Measurements from ENCODE around the gene PRPSAP1.

Gene PRPSAP1

DNA sequence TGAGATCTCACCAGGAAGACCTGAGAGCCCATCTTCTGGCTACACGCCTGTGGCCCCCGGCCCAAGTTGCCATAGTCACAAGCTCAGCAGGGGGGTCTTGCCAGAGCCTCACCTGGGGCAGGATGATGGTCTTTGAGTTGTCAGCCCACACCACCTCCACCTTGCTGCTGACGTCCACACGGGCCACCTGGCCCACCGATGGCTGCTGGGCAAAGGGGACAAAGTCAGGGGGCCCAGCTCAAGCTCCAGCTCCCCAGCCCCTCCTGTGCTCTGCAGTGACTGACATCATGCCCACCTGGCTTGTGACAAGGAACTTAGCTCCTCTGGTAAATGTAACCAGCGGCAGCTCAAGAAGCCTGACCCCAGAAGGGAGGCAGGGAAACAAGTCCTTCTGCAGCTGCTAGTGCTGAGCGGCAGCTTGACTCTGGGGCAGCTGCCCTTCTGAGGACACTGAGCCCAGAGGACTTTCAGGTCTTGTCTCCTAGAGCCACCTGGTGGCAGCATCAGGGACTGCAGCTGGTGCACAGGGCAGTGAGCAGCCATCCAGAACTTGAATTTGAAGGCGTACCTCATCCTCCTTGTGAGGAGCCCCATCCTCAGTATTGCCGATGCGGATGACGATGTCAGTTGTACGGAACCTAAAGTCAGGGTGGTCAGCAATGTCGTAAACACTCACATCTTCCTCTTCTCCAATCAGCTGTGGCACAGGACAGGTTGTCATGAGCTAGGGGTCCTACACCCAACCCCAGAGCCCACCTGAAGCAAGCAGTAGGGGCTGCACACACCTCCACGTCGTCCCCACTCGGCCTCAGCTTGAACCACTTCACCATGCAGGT is 44.2 kb upstream of the PRPSAP1 start:
- TF ChIP-seq, protein P1, sequence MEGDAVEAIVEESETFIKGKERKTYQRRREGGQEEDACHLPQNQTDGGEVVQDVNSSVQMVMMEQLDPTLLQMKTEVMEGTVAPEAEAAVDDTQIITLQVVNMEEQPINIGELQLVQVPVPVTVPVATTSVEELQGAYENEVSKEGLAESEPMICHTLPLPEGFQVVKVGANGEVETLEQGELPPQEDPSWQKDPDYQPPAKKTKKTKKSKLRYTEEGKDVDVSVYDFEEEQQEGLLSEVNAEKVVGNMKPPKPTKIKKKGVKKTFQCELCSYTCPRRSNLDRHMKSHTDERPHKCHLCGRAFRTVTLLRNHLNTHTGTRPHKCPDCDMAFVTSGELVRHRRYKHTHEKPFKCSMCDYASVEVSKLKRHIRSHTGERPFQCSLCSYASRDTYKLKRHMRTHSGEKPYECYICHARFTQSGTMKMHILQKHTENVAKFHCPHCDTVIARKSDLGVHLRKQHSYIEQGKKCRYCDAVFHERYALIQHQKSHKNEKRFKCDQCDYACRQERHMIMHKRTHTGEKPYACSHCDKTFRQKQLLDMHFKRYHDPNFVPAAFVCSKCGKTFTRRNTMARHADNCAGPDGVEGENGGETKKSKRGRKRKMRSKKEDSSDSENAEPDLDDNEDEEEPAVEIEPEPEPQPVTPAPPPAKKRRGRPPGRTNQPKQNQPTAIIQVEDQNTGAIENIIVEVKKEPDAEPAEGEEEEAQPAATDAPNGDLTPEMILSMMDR (IDR thresholded peaks at IDR 0.05): peak; percentile 97
- no peaks in the 10 kb centered on the region for H3K27me3 Mint-ChIP-seq (ENCODE audit: low read depth, poor library complexity)
- H3K36me3 Mint-ChIP-seq (ENCODE audit: low read depth): peaks cover 62% of the 10 kb centered on the region
- peak; percentile 95 for DNase-seq
- H3K9me3 Mint-ChIP-seq: no peaks in the 10 kb centered on the region
- peaks cover 25% of the 10 kb centered on the region for H3K4me1 Mint-ChIP-seq
- H3K4me3 Mint-ChIP-seq: no peak overlapping the region
- H3K27ac Mint-ChIP-seq: peak overlapping the region; percentile 91

DNA sequence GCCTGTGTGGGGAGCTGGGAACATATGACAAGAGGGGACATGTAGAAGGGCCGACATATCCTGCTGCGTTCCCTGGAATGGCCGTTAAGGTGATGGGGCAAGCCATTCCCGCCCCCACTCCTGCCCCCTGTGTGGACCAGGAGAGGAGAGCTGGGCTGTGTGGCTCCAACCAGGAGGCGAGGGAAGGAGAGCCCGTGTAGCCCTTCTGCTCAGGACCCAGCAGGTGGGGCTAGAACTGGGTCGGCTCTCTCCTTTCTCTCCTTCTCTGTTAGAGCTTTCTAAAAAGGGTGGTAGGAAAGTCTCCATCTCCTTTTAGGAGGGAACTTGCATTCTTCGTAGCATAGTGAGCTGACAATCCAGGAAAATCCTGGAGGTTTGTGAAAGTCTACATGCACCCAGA is 43.5 kb upstream of the PRPSAP1 start:
- peaks cover 55% of the 10 kb centered on the region for H3K36me3 Mint-ChIP-seq (ENCODE audit: low read depth)

DNA sequence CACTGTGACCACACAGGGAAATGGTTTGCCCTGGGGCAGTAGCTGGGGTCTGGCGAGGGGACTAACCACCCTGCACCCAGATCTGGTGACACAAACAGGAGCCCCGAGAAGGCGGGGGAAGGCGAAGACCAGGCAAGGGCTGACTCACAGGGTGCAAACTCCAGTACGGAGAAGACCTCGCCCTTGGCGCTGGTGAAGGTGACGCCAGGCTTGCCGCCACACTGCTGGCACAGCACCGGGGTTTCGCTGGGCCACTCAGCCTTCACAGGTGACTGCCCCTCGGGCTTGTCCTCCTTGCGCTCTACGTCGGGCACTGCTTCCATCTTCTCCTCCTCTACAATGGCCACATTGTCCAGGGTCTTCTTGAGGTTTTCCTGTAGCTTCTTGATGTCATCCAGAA is 42.3 kb upstream of the PRPSAP1 start:
- no peak for DNase-seq
- H3K4me1 Mint-ChIP-seq: peaks cover 33% of the 10 kb centered on the region
- no peaks in the 10 kb centered on the region for H3K27me3 Mint-ChIP-seq (ENCODE audit: low read depth, poor library complexity)
- peaks cover 45% of the 10 kb centered on the region for H3K36me3 Mint-ChIP-seq (ENCODE audit: low read depth)
- no peak overlapping the region for H3K27ac Mint-ChIP-seq
- no peaks in the 10 kb centered on the region for H3K9me3 Mint-ChIP-seq
- TF ChIP-seq, protein P1 (IDR thresholded peaks at IDR 0.05): no peak
- no peak overlapping the region for H3K4me3 Mint-ChIP-seq

More for the DNA sequence above, 43.5 kb upstream of the PRPSAP1 start:
- no peak overlapping the region for H3K4me3 Mint-ChIP-seq
- no peak for DNase-seq
- TF ChIP-seq, protein P1 (IDR thresholded peaks at IDR 0.05): no peak
- H3K9me3 Mint-ChIP-seq: no peaks in the 10 kb centered on the region
- H3K27ac Mint-ChIP-seq: no peak overlapping the region
- no peaks in the 10 kb centered on the region for H3K27me3 Mint-ChIP-seq (ENCODE audit: low read depth, poor library complexity)
- H3K4me1 Mint-ChIP-seq: peaks cover 25% of the 10 kb centered on the region

DNA sequence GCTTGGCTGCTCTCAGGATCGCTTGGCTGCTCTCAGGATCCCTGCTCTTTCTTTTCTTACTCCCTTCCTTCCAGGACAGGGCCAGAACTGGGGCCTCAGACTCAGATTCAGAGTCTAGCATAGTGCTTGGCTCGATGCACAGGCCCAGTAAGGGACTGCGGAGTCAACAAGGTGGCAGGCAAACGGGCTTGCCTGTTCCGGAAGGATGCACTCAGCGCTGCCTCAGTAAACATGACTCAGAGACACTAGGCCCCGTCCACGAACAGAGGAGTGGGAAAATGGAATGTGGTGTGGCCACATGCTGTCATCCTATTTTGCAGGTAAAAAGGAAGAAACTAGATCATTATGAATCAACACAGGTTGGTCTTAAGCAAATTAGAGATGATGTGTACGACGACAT is 40.5 kb upstream of the PRPSAP1 start:
- Mint-ChIP-seq H3K27ac (peak overlapping the region; percentile 89), H3K4me3 (no peak overlapping the region), H3K9me3 (no peaks in the 10 kb centered on the region), H3K36me3 (ENCODE audit: low read depth) (peaks cover 48% of the 10 kb centered on the region), H3K27me3 (ENCODE audit: low read depth, poor library complexity) (peaks cover 2% of the 10 kb centered on the region), H3K4me1 (peaks cover 40% of the 10 kb centered on the region)
- DNase-seq: peak; percentile 33
- TF ChIP-seq, protein P1 (IDR thresholded peaks at IDR 0.05): no peak

DNA sequence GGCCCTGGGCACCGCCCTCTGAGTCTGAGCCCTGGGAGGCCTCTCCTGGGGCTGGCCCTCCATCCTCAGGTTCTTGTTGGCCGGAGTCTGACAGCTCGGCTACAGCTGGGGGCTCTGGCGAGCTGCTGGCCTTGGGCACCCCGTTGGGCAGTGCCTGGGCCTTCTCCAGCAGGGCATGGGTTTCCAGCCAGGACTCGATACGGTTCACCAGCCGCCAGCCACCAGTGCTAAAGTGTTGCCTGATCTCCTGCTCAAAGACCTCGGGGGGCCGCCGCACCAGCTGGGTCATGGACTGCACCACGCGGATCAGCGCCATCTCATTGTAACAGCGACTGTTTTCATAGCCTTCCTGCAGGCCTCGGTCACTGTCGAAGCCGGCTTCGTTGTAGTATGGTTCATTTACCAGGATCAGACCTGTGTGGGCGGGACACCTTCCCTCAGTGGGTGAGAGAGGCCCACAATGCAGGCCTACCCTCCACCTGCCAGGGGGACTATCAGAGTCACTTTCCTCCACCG is 37.5 kb upstream of the PRPSAP1 start:
- Mint-ChIP-seq H3K9me3 (no peaks in the 10 kb centered on the region), H3K4me3 (no peak overlapping the region), H3K27ac (no peak overlapping the region)

More for the DNA sequence above, 37.5 kb upstream of the PRPSAP1 start:
- TF ChIP-seq, protein P1 (IDR thresholded peaks at IDR 0.05): no peak
- Mint-ChIP-seq H3K27me3 (ENCODE audit: low read depth, poor library complexity) (peaks cover 15% of the 10 kb centered on the region), H3K36me3 (ENCODE audit: low read depth) (peaks cover 36% of the 10 kb centered on the region), H3K4me1 (peaks cover 38% of the 10 kb centered on the region)
- DNase-seq: no peak
